Neural cell (in vitro differentiated cells): Measurements from ENCODE around the gene RAB40AL. TPM values are rescaled to one million over a fixed set of nuclear protein-coding genes. Genes with fewer than 3 reads are reported as not detected.

Source experiments
- H2AFZ ChIP-seq: fragments of 200-600, 300-800 bp; sonication (generic), shearing (Covaris generic); 2 replicates; pipeline ENCODE4 v1.6.0; 2014; ENCODE audit warnings: low read depth, mild to moderate bottlenecking, antibody characterized with exemption, low read length, moderate library complexity
- H3F3A ChIP-seq: fragments of 200-600 bp; shearing (Covaris generic); 2 replicates; pipeline ENCODE4 v1.6.1; 2016; ENCODE audit warnings: mild to moderate bottlenecking, moderate library complexity, mixed read lengths, antibody characterized with exemption, low read length; ENCODE audit not compliant: insufficient read depth, poor library complexity, severe bottlenecking
- H3K27ac ChIP-seq: fragments of 200-600, 300-800 bp; sonication (generic), shearing (Covaris generic); 2 replicates; pipeline ENCODE4 v1.5.1; 2014; ENCODE audit warnings: mild to moderate bottlenecking, low read length, moderate library complexity
- H3K27me3 ChIP-seq: fragments of 300-800, 200-600 bp; sonication (generic), shearing (Covaris generic); 2 replicates; pipeline ENCODE4 v1.6.0; 2014; ENCODE audit warnings: mild to moderate bottlenecking, low read depth, low read length, moderate library complexity; ENCODE audit not compliant: insufficient read depth
- H3K36me3 ChIP-seq: fragments of 300-800, 200-600 bp; sonication (generic), shearing (Covaris generic); 2 replicates; pipeline ENCODE4 v1.5.1; 2014; ENCODE audit warnings: mild to moderate bottlenecking, antibody characterized with exemption, low read length, moderate library complexity; ENCODE audit not compliant: insufficient read depth
- H3K4me2 ChIP-seq: fragments of 300-800, 200-600 bp; sonication (generic), shearing (Covaris generic); 2 replicates; pipeline ENCODE4 v1.6.0; 2014; ENCODE audit warnings: mild to moderate bottlenecking, low read length
- H3K4me3 ChIP-seq: fragments of 300-800, 200-600 bp; sonication (generic), shearing (Covaris generic); 2 replicates; pipeline ENCODE4 v1.5.1; 2014; ENCODE audit warnings: mild to moderate bottlenecking, low read length, moderate library complexity
- H3K79me2 ChIP-seq: fragments of 200-600 bp; shearing (Covaris generic); replicated peaks from 2 replicates; pipeline ENCODE4 v1.6.0; 2014; ENCODE audit warnings: mild to moderate bottlenecking, low read length, moderate library complexity; ENCODE audit not compliant: insufficient read depth
- H3K9ac ChIP-seq: fragments of 300-800, 200-600 bp; sonication (generic), shearing (Covaris generic); 2 replicates; pipeline ENCODE4 v1.6.1; 2016; ENCODE audit warnings: mild to moderate bottlenecking, low read length, mixed read lengths
- H3K9me2 ChIP-seq: fragments of 200-600 bp; shearing (Covaris generic); 2 replicates; pipeline ENCODE4 v1.6.1; 2016; ENCODE audit warnings: mild to moderate bottlenecking, low read length, mixed read lengths; ENCODE audit not compliant: insufficient read depth
- H3K9me3 ChIP-seq: fragments of 200-600, 300-800 bp; sonication (generic), shearing (Covaris generic); 2 replicates; pipeline ENCODE4 v1.6.1; 2016; ENCODE audit warnings: mild to moderate bottlenecking, mixed run types, low read length, moderate library complexity, mixed read lengths
- H4K20me1 ChIP-seq: fragments of 200-600 bp; shearing (Covaris generic); 2 replicates; pipeline ENCODE4 v1.6.1; 2016; ENCODE audit warnings: mild to moderate bottlenecking, mixed run types; ENCODE audit not compliant: insufficient read depth
- EP300 ChIP-seq: fragments of 450-650 bp; conservative IDR thresholded peaks from 2 replicates; pipeline ENCODE4 v1.6.1; 2014; ENCODE audit warnings: antibody characterized with exemption, mild to moderate bottlenecking, moderate library complexity; ENCODE audit not compliant: poor library complexity, severe bottlenecking
- EZH2 ChIP-seq: fragments of 200-600, 300-800 bp; shearing (Covaris generic), sonication (generic); IDR thresholded peaks from 2 replicates; pipeline ENCODE4 v1.6.1; 2014; ENCODE audit warnings: antibody characterized with exemption, low read length, borderline replicate concordance, mild to moderate bottlenecking; ENCODE audit not compliant: insufficient read depth, poor library complexity, severe bottlenecking
- MXI1 ChIP-seq: fragments of 450-650 bp; conservative IDR thresholded peaks from 2 replicates; pipeline ENCODE4 v1.6.1; 2014; ENCODE audit warnings: antibody characterized with exemption, mild to moderate bottlenecking; ENCODE audit not compliant: poor library complexity, severe bottlenecking
- POLR2AphosphoS5 ChIP-seq: IDR thresholded peaks from 2 replicates; pipeline ENCODE4 v1.6.1; 2012
- RAD21 ChIP-seq: fragments of 450-650 bp; conservative IDR thresholded peaks from 2 replicates; pipeline ENCODE4 v1.6.1; 2014; ENCODE audit warnings: antibody characterized with exemption, mild to moderate bottlenecking, moderate library complexity
- SMC3 ChIP-seq: fragments of 450-650 bp; conservative IDR thresholded peaks from 2 replicates; pipeline ENCODE4 v1.6.1; 2014; ENCODE audit warnings: antibody characterized with exemption, mild to moderate bottlenecking, moderate library complexity; ENCODE audit not compliant: poor library complexity
- TAF1 ChIP-seq: IDR thresholded peaks from 2 replicates; pipeline ENCODE4 v1.6.1; 2012; ENCODE audit warnings: low read depth
- polyA plus RNA-seq: library from polyadenylated mRNA; depleted of rRNA; stranded (reverse); fragments of >200 nt; gene quantifications from 2 replicates; pipeline ENCODE4 v1.2.3, GENCODE V29; 2014
- TF ChIP-seq, protein P1 (sequence below): IDR thresholded peaks from 2 replicates; pipeline ENCODE4 v1.6.1; 2012; ENCODE audit warnings: borderline replicate concordance
- TF ChIP-seq, protein P2 (sequence below): fragments of 450-650 bp; IDR thresholded peaks from 2 replicates; pipeline ENCODE4 v1.5.1; 2014; ENCODE audit warnings: antibody characterized with exemption, mild to moderate bottlenecking, moderate library complexity; ENCODE audit not compliant: poor library complexity, severe bottlenecking

Gene RAB40AL
- polyA plus RNA-seq, 1 donor from 2014 or later, result 0.35 TPM

- no peak overlapping the region for H3K9ac ChIP-seq
- no peaks in the 10 kb centered on the region for H3K9me2 ChIP-seq
- H3F3A ChIP-seq, result no peaks in the 10 kb centered on the region
- H3K4me2 ChIP-seq, result no peak overlapping the region
- H3K27ac ChIP-seq, result no peak overlapping the region
- TF ChIP-seq POLR2AphosphoS5 (no peak), EZH2 (no peak), RAD21 (no peak), SMC3 (no peak), MXI1 (no peak)
- TF ChIP-seq, protein P1, sequence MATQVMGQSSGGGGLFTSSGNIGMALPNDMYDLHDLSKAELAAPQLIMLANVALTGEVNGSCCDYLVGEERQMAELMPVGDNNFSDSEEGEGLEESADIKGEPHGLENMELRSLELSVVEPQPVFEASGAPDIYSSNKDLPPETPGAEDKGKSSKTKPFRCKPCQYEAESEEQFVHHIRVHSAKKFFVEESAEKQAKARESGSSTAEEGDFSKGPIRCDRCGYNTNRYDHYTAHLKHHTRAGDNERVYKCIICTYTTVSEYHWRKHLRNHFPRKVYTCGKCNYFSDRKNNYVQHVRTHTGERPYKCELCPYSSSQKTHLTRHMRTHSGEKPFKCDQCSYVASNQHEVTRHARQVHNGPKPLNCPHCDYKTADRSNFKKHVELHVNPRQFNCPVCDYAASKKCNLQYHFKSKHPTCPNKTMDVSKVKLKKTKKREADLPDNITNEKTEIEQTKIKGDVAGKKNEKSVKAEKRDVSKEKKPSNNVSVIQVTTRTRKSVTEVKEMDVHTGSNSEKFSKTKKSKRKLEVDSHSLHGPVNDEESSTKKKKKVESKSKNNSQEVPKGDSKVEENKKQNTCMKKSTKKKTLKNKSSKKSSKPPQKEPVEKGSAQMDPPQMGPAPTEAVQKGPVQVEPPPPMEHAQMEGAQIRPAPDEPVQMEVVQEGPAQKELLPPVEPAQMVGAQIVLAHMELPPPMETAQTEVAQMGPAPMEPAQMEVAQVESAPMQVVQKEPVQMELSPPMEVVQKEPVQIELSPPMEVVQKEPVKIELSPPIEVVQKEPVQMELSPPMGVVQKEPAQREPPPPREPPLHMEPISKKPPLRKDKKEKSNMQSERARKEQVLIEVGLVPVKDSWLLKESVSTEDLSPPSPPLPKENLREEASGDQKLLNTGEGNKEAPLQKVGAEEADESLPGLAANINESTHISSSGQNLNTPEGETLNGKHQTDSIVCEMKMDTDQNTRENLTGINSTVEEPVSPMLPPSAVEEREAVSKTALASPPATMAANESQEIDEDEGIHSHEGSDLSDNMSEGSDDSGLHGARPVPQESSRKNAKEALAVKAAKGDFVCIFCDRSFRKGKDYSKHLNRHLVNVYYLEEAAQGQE, result no peak
- H3K27me3 ChIP-seq, result no peaks in the 10 kb centered on the region
- no peak overlapping the region for H3K4me3 ChIP-seq
- no peaks in the 10 kb centered on the region for H3K79me2 ChIP-seq
- no peaks in the 10 kb centered on the region for H4K20me1 ChIP-seq
- H3K9me3 ChIP-seq, result no peaks in the 10 kb centered on the region
- no peak overlapping the region for H2AFZ ChIP-seq
- H3K36me3 ChIP-seq, result no peaks in the 10 kb centered on the region
Observed at GRCh38 chrX:102963955-102964354, 26.9 kb downstream of the RAB40AL start.

DNA sequence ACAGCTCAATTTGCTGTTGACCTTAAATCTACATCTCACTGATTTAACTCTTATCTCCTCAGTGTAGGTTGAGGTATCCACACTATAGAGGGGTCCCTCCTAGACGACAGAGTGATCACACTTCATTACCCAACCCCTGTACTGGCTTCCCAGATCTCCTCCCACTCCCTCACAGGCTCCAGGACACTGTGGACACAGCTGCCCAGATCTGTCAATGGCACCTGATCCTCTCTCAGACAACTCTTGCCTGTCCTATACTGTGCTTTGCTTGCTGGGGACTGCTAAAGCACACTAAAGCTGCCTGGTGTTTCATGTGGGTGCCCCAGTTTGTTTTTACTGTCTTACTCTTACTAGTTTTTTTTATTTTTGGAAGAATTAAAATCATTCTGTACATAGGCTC is 27.9 kb downstream of the RAB40AL start:
- Histone ChIP-seq H3K9ac (no peak overlapping the region), H2AFZ (no peak overlapping the region), H3K36me3 (no peaks in the 10 kb centered on the region), H3K4me2 (no peak overlapping the region), H4K20me1 (no peaks in the 10 kb centered on the region), H3K9me2 (no peaks in the 10 kb centered on the region), H3K9me3 (no peaks in the 10 kb centered on the region), H3K4me3 (no peak overlapping the region), H3K27me3 (no peaks in the 10 kb centered on the region), H3K27ac (no peak overlapping the region), H3K79me2 (no peaks in the 10 kb centered on the region), H3F3A (no peaks in the 10 kb centered on the region)
- TF ChIP-seq RAD21 (no peak), MXI1 (no peak), TAF1 (no peak), EP300 (no peak), POLR2AphosphoS5 (no peak), EZH2 (no peak), SMC3 (no peak)
- TF ChIP-seq, protein P2, sequence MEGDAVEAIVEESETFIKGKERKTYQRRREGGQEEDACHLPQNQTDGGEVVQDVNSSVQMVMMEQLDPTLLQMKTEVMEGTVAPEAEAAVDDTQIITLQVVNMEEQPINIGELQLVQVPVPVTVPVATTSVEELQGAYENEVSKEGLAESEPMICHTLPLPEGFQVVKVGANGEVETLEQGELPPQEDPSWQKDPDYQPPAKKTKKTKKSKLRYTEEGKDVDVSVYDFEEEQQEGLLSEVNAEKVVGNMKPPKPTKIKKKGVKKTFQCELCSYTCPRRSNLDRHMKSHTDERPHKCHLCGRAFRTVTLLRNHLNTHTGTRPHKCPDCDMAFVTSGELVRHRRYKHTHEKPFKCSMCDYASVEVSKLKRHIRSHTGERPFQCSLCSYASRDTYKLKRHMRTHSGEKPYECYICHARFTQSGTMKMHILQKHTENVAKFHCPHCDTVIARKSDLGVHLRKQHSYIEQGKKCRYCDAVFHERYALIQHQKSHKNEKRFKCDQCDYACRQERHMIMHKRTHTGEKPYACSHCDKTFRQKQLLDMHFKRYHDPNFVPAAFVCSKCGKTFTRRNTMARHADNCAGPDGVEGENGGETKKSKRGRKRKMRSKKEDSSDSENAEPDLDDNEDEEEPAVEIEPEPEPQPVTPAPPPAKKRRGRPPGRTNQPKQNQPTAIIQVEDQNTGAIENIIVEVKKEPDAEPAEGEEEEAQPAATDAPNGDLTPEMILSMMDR, result no peak
- TF ChIP-seq, protein P1, result no peak
